SK-N-MC (cell line): Measurements from ENCODE around the gene ANGPTL8.

ENCODE experiments used
- EZH2 ChIP-seq: fragments of 200-600 bp; sonication (generic); IDR thresholded peaks from one replicate; pipeline ENCODE4 v1.6.1; 2017; ENCODE audit warnings: antibody characterized with exemption
- POLR2AphosphoS5 ChIP-seq: IDR thresholded peaks from 2 replicates; pipeline ENCODE4 v1.6.1; 2012; ENCODE audit warnings: mild to moderate bottlenecking, low read depth, low read length, borderline replicate concordance

DNA sequence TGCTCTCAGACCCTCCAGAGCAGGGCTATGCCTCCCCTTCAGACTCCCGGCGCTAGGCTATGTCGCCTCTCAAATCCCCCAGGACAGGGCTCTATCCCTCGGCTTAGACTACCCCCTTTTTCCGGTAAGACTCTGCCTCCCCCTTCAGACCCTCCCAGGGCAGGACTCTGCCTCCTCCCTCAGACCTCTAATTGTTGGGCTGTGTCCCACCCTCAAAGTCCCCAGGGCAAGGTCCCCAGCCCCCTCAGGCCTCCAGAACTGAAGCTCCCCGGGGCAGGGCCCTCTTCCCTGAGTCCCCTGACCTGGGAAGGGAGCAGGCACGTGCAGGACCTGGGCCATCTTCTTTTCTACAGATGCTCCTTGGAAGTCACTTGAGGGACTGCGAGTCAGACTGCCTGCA is 45.2 kb upstream of the ANGPTL8 start:
- TF ChIP-seq EZH2, result no peak
- no peak for TF ChIP-seq POLR2AphosphoS5
